HCT116 (cell line): ENCODE measurements around the gene TEDC1.

Experiments
- CEBPB ChIP-seq: IDR thresholded peaks from 2 replicates; pipeline ENCODE4 v1.6.1; 2012; ENCODE audit warnings: low read depth
- CTCF ChIP-seq, 3 experiments: fragments of 200-600 bp in 1 of 3; sonication (generic) in 1 of 3; IDR thresholded peaks in 2 of 3; conservative IDR thresholded peaks in 1 of 3; 2 replicates each; pipeline ENCODE4 v1.5.1; 2012 to 2017; ENCODE audit warnings: low read depth in 2 of 3, low read length in 2 of 3, antibody characterized with exemption in 1 of 3, borderline replicate concordance in 1 of 3, control low read depth in 1 of 3, mild to moderate bottlenecking in 1 of 3, mixed read lengths in 1 of 3, mixed run types in 1 of 3, moderate library complexity in 1 of 3; ENCODE audit not compliant: insufficient read depth in 1 of 3
- EZH2 ChIP-seq: fragments of 200-600 bp; sonication (generic); IDR thresholded peaks from 2 replicates; pipeline ENCODE4 v1.6.1; 2017; ENCODE audit warnings: antibody characterized with exemption, mixed run types
- POLR2A ChIP-seq: IDR thresholded peaks from 2 replicates; pipeline ENCODE4 v1.7.0; 2011; ENCODE audit warnings: borderline replicate concordance; ENCODE audit not compliant: insufficient read depth, insufficient read length; ENCODE audit errors: extremely low read depth
- REST ChIP-seq: IDR thresholded peaks from 2 replicates; pipeline ENCODE4 v1.6.1; 2012; ENCODE audit warnings: low read depth
- SP1 ChIP-seq: IDR thresholded peaks from 2 replicates; pipeline ENCODE4 v1.6.1; 2012; ENCODE audit warnings: low read depth
- TCF7L2 ChIP-seq: IDR thresholded peaks from 2 replicates; pipeline ENCODE4 v1.7.0; 2011; ENCODE audit warnings: borderline replicate concordance, inconsistent platforms; ENCODE audit not compliant: insufficient read depth, insufficient read length; ENCODE audit errors: extremely low read depth
- ZNF274 ChIP-seq: fragments of 200-500 bp; sonication (Bioruptor generic); IDR thresholded peaks from 2 replicates; pipeline ENCODE4 v1.6.1; 2014; ENCODE audit warnings: mild to moderate bottlenecking, low read depth, low read length, inconsistent platforms
- TF ChIP-seq, protein P1 (sequence below): IDR thresholded peaks from 2 replicates; pipeline ENCODE4 v1.6.1; 2012

DNA sequence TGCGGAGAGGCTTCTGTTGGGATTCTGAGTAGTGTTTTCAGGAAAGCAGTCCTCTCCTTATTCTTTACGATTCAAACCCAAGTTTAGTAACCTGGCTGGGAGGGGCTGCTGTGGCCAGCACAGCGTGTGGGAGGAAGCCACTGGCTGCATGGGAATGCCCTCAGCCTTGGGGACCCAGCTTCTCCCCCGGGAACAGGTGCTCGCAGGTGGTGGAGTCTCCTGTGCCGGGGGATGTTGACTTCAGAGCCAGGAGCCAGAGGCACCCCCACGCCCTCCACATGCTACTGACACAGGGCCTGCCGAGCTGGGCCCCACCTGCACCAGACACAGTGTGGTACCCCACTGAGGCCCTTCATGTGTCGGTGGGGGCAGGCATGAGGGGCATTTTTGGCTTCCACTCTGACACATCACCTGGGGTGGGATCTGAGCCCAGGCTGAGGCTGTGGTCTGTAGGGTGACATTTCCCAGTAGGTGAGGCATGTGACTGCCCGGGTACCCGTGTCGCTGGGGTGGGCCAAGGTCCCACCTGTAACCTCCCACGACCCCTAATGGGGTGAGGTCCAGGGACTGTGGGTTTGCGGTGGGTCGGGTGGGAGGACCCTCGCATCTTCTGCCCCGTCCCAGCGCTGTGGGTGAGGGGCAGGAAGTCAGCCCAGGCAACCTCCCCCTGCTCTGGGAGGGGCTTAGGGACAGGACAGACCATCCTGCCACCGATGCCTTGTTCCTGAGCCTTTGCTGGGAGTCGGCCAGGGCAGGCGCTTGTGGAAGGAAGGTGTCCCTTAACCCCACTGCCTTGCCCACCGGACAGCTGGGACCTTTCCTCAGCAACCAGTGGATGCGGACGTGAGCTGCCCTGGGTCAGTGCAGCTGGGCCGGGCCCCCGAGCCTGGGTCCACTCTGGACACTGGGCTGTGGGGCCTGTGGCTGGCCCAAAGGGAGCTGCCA lies 44.9 kb upstream of the TEDC1 start:
- TF ChIP-seq CTCF (IDR thresholded peaks at IDR 0.05 in 2 of 3, conservative IDR thresholded peaks at IDR 0.05 in 1 of 3; ENCODE audit: borderline replicate concordance in 1 of 3, insufficient read depth in 1 of 3, low read depth in 2 of 3, low read length in 2 of 3) (no peak), POLR2A (no peak), TCF7L2 (no peak), REST (no peak), EZH2 (no peak), SP1 (no peak), CEBPB (no peak), ZNF274 (no peak)
- TF ChIP-seq, protein P1, sequence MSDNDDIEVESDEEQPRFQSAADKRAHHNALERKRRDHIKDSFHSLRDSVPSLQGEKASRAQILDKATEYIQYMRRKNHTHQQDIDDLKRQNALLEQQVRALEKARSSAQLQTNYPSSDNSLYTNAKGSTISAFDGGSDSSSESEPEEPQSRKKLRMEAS: no peak
